Ascending aorta (tissue), 2 donors: ENCODE measurements around the gene PUDP. TPM values are rescaled to one million over a fixed set of nuclear protein-coding genes. Genes with fewer than 3 reads are reported as not detected.

Source experiments
- DNase-seq, 2 donors: peaks; one replicate each; pipeline ENCODE4 v3.0.0-alpha.2; 2019; ENCODE audit warnings: low spot score in 2 of 2
- H3K27ac ChIP-seq, 2 donors: fragments of 200-600 bp; sonication (generic); one replicate each; pipeline ENCODE4 v1.5.1; 2016 to 2017; ENCODE audit warnings: mild to moderate bottlenecking in 1 of 2
- H3K27me3 ChIP-seq: fragments of 200-600 bp; sonication (generic); one replicate; pipeline ENCODE4 v1.5.1; 2017
- H3K36me3 ChIP-seq, 2 donors: fragments of 200-600 bp; sonication (generic); one replicate each; pipeline ENCODE4 v1.5.1; 2016
- H3K4me1 ChIP-seq, 2 donors: fragments of 200-600 bp; sonication (generic); one replicate each; pipeline ENCODE4 v1.5.1; 2016 to 2017; ENCODE audit warnings: mild to moderate bottlenecking in 1 of 2
- H3K4me3 ChIP-seq, 2 donors: fragments of 200-600 bp; sonication (generic); one replicate each; pipeline ENCODE4 v1.5.1; 2016 to 2017; ENCODE audit warnings: mild to moderate bottlenecking in 1 of 2
- H3K9me3 ChIP-seq, 2 donors: fragments of 200-600 bp; sonication (generic); one replicate each; pipeline ENCODE4 v1.5.1; 2016
- intact Hi-C: fragments of 100-400 bp; cut with DNase I; formaldehyde crosslinking; loops from one replicate; pipeline ENCODE4 v1.15.1; 2023
- total RNA-seq: library from RNA; depleted of rRNA; stranded (reverse); fragments of >200 nt; gene quantifications from one replicate; pipeline ENCODE4 v1.1.0, GENCODE V29; 2016
- TF ChIP-seq, protein P1 (sequence below), 3 experiments: fragments of 200-600 bp in 2 of 3; fragments of 450-650 bp in 1 of 3; sonication (generic) in 2 of 3; IDR thresholded peaks; one replicate each; pipeline ENCODE4 v1.5.1; 2016 to 2019; ENCODE audit warnings: antibody characterized with exemption in 3 of 3, mild to moderate bottlenecking in 1 of 3, moderate library complexity in 1 of 3

Gene PUDP
- total RNA-seq, 1 donor from 2014 or later: 1.7 TPM

DNA sequence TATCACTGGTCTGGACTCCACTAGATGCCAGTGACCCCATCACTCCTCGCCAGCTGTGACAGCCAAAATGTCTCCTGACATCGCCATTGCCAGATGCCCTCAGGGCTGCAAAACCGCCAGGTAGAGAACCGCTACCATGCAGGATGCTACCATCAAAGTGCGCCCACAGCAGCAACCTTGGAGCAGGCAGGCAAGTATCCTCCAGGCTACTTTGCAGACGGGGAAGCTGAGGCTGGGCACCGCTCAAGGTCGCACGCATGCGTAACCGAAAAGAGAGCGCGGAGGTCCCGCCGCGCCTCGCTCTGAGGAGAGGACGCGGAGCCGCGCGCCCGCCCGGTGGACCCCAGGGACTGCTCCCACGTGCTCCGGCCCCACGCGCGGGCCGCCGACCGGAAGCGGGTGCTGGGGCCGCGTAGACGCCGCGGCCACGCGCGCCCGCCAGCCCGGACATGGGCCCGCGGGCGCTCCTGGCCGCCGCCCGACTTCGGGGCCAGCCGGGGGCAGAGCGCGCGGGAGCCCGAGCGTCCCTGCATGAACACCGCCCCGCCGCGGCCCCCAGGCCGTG lies 458 bp downstream of the PUDP start, which contains the start of gene STS:
Gene STS (plus strand): TSS at position 300 of the 565 bp plus-strand sequence. CDS start 105,488 bp downstream, outside the sequence.
- Histone ChIP-seq H3K9me3 (no peaks in the 10 kb centered on the region), H3K4me1 (peaks cover 0 to 7% of the 10 kb centered on the region in 2 donors), H3K36me3 (no peaks in the 10 kb centered on the region), H3K4me3 (peak within 1 kb of the TSS; percentile 66 to 70), H3K27me3 (no peaks in the 10 kb centered on the region), H3K27ac (peak within 1 kb of the TSS; percentile 86 to 91)
- intact Hi-C loops: loop anchor here (5.0 kb wide), 1 partner anchor 185 kb away; no protein-coding TSS in a partner anchor
- DNase-seq: peak in 1 of 2 donors; percentile 72
- TF ChIP-seq, protein P1, sequence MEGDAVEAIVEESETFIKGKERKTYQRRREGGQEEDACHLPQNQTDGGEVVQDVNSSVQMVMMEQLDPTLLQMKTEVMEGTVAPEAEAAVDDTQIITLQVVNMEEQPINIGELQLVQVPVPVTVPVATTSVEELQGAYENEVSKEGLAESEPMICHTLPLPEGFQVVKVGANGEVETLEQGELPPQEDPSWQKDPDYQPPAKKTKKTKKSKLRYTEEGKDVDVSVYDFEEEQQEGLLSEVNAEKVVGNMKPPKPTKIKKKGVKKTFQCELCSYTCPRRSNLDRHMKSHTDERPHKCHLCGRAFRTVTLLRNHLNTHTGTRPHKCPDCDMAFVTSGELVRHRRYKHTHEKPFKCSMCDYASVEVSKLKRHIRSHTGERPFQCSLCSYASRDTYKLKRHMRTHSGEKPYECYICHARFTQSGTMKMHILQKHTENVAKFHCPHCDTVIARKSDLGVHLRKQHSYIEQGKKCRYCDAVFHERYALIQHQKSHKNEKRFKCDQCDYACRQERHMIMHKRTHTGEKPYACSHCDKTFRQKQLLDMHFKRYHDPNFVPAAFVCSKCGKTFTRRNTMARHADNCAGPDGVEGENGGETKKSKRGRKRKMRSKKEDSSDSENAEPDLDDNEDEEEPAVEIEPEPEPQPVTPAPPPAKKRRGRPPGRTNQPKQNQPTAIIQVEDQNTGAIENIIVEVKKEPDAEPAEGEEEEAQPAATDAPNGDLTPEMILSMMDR (IDR thresholded peaks at IDR 0.05): no peak

DNA sequence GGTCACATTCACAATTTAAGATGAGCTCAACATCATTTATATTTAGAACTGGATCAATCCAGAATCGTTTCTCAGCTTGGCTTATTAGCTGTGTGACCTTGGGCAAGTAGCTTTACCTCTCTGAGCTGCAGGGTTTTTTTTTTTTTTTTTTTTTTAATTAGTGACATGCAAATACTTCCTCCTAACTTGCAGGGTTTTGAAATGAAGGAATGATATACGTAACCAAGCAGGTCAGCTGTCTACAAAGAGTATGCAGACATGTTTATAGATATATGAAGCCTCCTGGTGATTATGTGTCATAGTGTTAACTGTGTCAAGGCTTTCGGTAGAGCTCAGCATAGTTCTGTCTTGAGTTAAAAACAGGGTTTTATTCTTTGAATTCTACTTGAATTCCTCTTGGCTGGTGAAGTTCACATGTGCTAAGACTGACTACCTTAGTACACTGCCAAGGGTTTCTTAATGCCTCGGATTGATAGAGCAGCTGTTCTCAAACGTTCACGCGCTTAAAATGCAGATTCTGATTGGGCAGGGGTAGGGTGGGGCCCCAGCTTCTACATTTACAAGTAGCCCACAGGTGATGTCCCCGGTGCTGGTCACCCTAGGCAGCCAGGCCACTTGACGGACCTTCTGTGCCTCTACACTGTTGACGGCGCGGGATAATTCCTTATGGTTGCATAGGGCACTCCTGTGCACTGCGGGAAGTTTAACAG lies 1.1 kb downstream of the PUDP start:
- H3K36me3 ChIP-seq: no peaks in the 10 kb centered on the region
- H3K4me3 ChIP-seq: peak overlapping the region; percentile 66 to 70
- no peaks in the 10 kb centered on the region for H3K27me3 ChIP-seq
- peaks cover 0 to 7% of the 10 kb centered on the region in 2 donors for H3K4me1 ChIP-seq
- DNase-seq: peak in 1 of 2 donors; percentile 65
- no peaks in the 10 kb centered on the region for H3K9me3 ChIP-seq
- intact Hi-C loops: loop anchor here (5.0 kb wide), 1 partner anchor 185 kb away; no protein-coding TSS in a partner anchor
- TF ChIP-seq, protein P1 (IDR thresholded peaks at IDR 0.05): no peak
- peak overlapping the region; percentile 86 to 91 for H3K27ac ChIP-seq

- H3K36me3 ChIP-seq: no peaks in the 10 kb centered on the region
- H3K27ac ChIP-seq: no peak overlapping the region
- H3K4me3 ChIP-seq: no peak overlapping the region
- DNase-seq: no peak
- H3K27me3 ChIP-seq: no peaks in the 10 kb centered on the region
- H3K4me1 ChIP-seq: peaks cover 0 to 7% of the 10 kb centered on the region in 2 donors
- H3K9me3 ChIP-seq: no peaks in the 10 kb centered on the region
- TF ChIP-seq, protein P1 (IDR thresholded peaks at IDR 0.05): no peak
- intact Hi-C loops: loop anchor here (5.0 kb wide), 1 partner anchor 186 kb away; no protein-coding TSS in a partner anchor
Observed at GRCh38 chrX:7146020-7146702, 1.8 kb downstream of the PUDP start.

DNA sequence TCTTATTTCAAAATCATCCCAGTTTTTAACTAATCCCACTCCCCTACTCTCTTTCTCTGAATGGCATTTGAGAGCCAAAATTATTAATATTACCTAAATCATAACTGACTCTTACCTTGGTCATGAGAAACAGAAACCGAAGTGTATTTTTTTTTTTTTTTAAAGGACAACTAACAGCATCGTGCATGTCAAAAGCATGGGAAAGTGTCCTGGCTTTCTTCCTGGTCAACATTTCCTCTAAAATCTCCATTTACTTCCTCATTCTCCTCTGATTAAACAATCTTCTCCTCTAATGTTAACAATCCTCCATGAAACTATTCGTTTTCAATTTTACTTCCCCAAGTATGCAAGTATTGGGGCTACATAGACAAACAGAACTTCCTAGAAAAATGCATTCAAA lies 2.5 kb downstream of the PUDP start:
- peaks cover 0 to 7% of the 10 kb centered on the region in 2 donors for H3K4me1 ChIP-seq
- no peak overlapping the region for H3K27ac ChIP-seq
- intact Hi-C loops: loop anchor here (5.0 kb wide), 1 partner anchor 187 kb away; no protein-coding TSS in a partner anchor
- H3K36me3 ChIP-seq: no peaks in the 10 kb centered on the region
- no peaks in the 10 kb centered on the region for H3K9me3 ChIP-seq
- TF ChIP-seq, protein P1 (IDR thresholded peaks at IDR 0.05): no peak
- H3K27me3 ChIP-seq: no peaks in the 10 kb centered on the region
- no peak overlapping the region for H3K4me3 ChIP-seq
- DNase-seq: no peak

GRCh38 chrX:7143941-7144525 lies 3.9 kb downstream of the PUDP start:
- intact Hi-C loops: no loop called here
- Histone ChIP-seq H3K27me3 (no peaks in the 10 kb centered on the region), H3K36me3 (no peaks in the 10 kb centered on the region), H3K4me3 (no peak overlapping the region), H3K4me1 (peaks cover 0 to 7% of the 10 kb centered on the region in 2 donors), H3K9me3 (no peaks in the 10 kb centered on the region), H3K27ac (no peak overlapping the region)
- TF ChIP-seq, protein P1 (IDR thresholded peaks at IDR 0.05): no peak
- no peak for DNase-seq
